ENCODE data around the gene KDM2B. TPM values are rescaled to one million over a fixed set of nuclear protein-coding genes. Genes with fewer than 3 reads are reported as not detected.

KDM2B gene
- total RNA-seq, 4 donors from 2014 or later = 20.7 to 26.3 (median 23.9) TPM

GRCh38 chr12:121508533-121508932 is 72.3 kb downstream of the KDM2B start:
- TF ChIP-seq POLR2A (IDR thresholded peaks at IDR 0.05) = no peak
- no peak for TF ChIP-seq CTCF (IDR thresholded peaks at IDR 0.05)
- H3K4me1 ChIP-seq = no peaks in the 10 kb centered on the region
- no peaks in the 10 kb centered on the region for H3K9me3 ChIP-seq
- H3K27me3 ChIP-seq = no peaks in the 10 kb centered on the region
- peaks cover 0 to 64% (median 3%) of the 10 kb centered on the region in 3 donors for H3K36me3 ChIP-seq
- H3K4me3 ChIP-seq = no peak overlapping the region
- WGBS, 2 donors = 89 to 90% methylated on average over 5 to 11 of the region's 11 CpGs
- no peak for DNase-seq
- intact Hi-C loops (cut with DNase I) = no loop called here
- no peak overlapping the region for H3K27ac ChIP-seq

DNA sequence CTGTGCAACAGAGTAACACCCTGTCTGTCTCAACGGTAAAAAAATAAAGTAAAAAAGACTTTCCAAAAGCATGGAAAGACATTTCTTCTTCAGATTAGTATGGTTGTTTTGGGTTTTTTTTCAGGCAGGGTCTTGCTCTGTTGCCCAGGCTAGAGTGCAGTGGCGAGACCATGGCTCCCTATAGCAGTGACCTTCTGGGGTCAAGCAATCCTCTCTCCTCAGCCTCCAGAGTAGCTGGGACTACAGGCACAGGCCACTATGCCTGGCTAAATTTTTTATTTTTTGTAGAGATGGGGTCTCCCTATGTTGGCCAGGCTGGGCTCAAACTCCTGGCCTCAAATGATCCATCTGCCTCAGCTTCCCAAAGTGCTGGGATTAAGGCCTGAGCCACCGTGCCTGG is 72.8 kb downstream of the KDM2B start:
- no peaks in the 10 kb centered on the region for H3K9me3 ChIP-seq
- WGBS, 2 donors = 94% methylated on average over 3 of the region's 3 CpGs
- no peak overlapping the region for H3K27ac ChIP-seq
- no peaks in the 10 kb centered on the region for H3K4me1 ChIP-seq
- H3K4me3 ChIP-seq = no peak overlapping the region
- H3K27me3 ChIP-seq = no peaks in the 10 kb centered on the region
- TF ChIP-seq CTCF (IDR thresholded peaks at IDR 0.05) (no peak), POLR2A (IDR thresholded peaks at IDR 0.05) (no peak)
- DNase-seq = no peak
- H3K36me3 ChIP-seq = peaks cover 0 to 67% (median 3%) of the 10 kb centered on the region in 3 donors
- intact Hi-C loops (cut with DNase I) = no loop called here

- TF ChIP-seq POLR2A (IDR thresholded peaks at IDR 0.05) = no peak
- no peak for TF ChIP-seq CTCF (IDR thresholded peaks at IDR 0.05)
- no peaks in the 10 kb centered on the region for H3K27me3 ChIP-seq
- no peak overlapping the region for H3K27ac ChIP-seq
- WGBS, 2 donors = 85 to 90% methylated on average over 6 to 7 of the region's 8 CpGs
- no peaks in the 10 kb centered on the region for H3K4me1 ChIP-seq
- H3K9me3 ChIP-seq = no peaks in the 10 kb centered on the region
- intact Hi-C loops (cut with DNase I) = no loop called here
- no peak for DNase-seq
- H3K4me3 ChIP-seq = no peak overlapping the region
- peaks cover 0 to 60% (median 3%) of the 10 kb centered on the region in 3 donors for H3K36me3 ChIP-seq
Observed at GRCh38 chr12:121507245-121507644, 73.6 kb downstream of the KDM2B start.

- Histone ChIP-seq H3K9me3 (no peaks in the 10 kb centered on the region), H3K4me3 (no peak overlapping the region), H3K27me3 (no peaks in the 10 kb centered on the region), H3K36me3 (peaks cover 0 to 45% (median 3%) of the 10 kb centered on the region in 3 donors), H3K4me1 (peaks cover 0 to 3% (median 0%) of the 10 kb centered on the region in 3 donors), H3K27ac (no peak overlapping the region)
- no peak for TF ChIP-seq POLR2A (IDR thresholded peaks at IDR 0.05)
- TF ChIP-seq CTCF (IDR thresholded peaks at IDR 0.05) = no peak
- DNase-seq = no peak
- intact Hi-C loops (cut with DNase I) = no loop called here
- 71 to 77% methylated on average over 2 to 3 of the region's 3 CpGs for WGBS, 2 donors
Observed at GRCh38 chr12:121505513-121505912, 75.3 kb downstream of the KDM2B start.

DNA sequence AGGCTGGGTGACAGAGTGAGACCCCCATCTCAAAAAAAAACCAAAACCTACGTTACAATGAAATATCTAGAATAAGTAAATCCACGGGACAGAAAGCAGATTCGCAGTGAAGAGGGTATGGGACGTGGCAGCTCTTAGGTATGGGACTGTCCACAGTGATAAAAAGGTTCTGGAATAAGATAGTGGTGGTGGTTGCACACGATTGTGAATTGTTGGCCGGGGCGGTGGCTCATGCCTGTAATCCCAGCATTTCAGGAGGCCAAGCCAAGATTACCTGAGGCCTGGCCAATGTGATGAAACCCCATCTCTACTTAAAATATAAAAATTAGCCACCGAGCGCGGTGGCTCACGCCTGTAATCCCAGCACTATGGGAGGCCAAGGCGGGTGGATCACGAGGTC is 76.3 kb downstream of the KDM2B start:
- intact Hi-C loops (cut with DNase I) = no loop called here
- TF ChIP-seq CTCF (IDR thresholded peaks at IDR 0.05) (no peak), POLR2A (IDR thresholded peaks at IDR 0.05) (no peak)
- WGBS, 2 donors = 93 to 94% methylated on average over 13 of the region's 13 CpGs
- H3K27me3 ChIP-seq = no peaks in the 10 kb centered on the region
- H3K4me3 ChIP-seq = no peak overlapping the region
- no peak for DNase-seq
- no peak overlapping the region for H3K27ac ChIP-seq
- H3K36me3 ChIP-seq = peaks cover 0 to 36% (median 3%) of the 10 kb centered on the region in 3 donors
- H3K9me3 ChIP-seq = no peaks in the 10 kb centered on the region
- H3K4me1 ChIP-seq = peaks cover 0 to 13% (median 0%) of the 10 kb centered on the region in 3 donors

Measured in esophagus squamous epithelium (tissue), 5 donors.